ENCODE data around the gene WIPF3.

DNA sequence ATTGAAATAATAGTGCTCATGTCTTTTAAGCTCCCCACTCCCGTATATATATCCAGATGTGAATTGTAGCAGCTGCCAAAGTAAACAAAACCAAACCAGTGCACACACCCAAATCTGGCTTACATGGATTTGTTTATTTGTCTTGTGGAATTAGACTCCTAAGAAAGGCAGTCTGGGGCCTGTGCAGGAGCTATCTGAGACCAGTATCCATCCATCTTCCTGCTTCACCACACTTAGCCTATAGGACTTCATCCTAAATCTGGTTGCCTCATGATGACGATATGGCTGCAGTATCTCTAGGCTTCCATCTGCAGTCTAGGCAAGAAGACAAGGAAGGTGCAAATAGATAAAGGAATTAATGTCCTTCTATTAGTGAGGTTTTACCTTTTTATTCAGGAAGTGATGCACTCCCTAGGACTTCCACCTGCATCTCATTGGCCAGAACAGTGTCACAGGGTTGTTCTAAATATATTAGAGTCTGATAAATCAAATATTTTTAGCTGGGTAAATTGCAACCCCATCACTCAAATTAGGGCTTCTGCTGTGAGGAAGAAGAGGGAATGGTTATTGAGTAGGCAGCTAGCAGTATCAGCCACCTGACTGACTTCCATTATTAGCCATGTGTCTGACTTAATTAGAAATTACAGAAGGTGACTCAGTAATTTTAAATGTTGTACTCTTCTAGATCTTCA is 6.0 kb downstream of the WIPF3 start:
- TF ChIP-seq, protein P1, sequence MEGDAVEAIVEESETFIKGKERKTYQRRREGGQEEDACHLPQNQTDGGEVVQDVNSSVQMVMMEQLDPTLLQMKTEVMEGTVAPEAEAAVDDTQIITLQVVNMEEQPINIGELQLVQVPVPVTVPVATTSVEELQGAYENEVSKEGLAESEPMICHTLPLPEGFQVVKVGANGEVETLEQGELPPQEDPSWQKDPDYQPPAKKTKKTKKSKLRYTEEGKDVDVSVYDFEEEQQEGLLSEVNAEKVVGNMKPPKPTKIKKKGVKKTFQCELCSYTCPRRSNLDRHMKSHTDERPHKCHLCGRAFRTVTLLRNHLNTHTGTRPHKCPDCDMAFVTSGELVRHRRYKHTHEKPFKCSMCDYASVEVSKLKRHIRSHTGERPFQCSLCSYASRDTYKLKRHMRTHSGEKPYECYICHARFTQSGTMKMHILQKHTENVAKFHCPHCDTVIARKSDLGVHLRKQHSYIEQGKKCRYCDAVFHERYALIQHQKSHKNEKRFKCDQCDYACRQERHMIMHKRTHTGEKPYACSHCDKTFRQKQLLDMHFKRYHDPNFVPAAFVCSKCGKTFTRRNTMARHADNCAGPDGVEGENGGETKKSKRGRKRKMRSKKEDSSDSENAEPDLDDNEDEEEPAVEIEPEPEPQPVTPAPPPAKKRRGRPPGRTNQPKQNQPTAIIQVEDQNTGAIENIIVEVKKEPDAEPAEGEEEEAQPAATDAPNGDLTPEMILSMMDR (IDR thresholded peaks at IDR 0.05): no peak
- TF ChIP-seq POLR2AphosphoS5 (IDR thresholded peaks at IDR 0.05): no peak
- no peak for TF ChIP-seq POLR2A (IDR thresholded peaks at IDR 0.05)
